Activated T-cell treated with anti-CD3 and anti-CD28 coated beads, Interleukin-2, amount 50 U/mL, for 1 hour (primary cell): ENCODE measurements around the gene KDM1A.
A peak's percentile ranks its signal among the peaks of the same experiment; 100 is the strongest.

Source experiments
- DNase-seq: peaks from one replicate; pipeline ENCODE4 v3.0.0-alpha.2; 2020

Gene KDM1A

DNA sequence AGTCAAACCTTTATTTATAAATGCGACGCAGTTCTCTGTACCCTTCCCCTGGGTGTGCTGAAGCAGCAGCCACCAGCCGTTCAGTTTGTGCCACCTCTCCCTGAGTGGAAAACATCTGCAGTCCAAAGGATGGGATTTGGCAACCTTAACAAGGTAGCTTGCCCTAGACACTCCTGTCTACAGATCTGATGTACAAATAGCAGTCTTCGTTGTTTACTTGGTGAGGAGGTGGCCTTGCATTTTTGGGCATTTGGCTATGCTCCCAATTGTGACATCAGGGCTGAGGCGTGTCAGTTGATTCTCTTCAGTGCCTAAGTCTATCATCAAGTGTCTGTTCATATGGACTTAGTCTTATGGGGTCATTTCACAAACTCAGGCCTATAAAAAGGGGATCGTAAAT lies 59.8 kb downstream of the KDM1A start:
- no peak for DNase-seq

DNA sequence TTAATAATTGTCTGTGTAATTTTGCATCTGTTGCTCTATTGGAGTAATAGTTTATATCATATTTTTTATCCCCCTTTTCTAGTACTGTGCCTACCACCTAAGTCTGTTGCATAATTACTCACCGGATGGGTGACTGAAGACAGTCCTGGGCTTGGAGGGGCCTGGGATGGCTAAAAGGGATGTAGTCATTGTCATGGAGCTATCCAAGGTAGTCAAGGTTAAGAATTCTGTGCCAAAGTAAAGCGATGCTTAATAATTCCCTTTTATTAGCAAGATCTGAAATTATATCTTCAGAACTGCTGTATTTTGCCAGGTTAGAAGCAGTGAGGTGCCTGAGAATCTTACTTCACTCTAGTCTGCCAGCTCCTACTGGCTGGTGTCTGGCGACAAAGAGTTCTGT lies 61.6 kb downstream of the KDM1A start:
- no peak for DNase-seq

DNA sequence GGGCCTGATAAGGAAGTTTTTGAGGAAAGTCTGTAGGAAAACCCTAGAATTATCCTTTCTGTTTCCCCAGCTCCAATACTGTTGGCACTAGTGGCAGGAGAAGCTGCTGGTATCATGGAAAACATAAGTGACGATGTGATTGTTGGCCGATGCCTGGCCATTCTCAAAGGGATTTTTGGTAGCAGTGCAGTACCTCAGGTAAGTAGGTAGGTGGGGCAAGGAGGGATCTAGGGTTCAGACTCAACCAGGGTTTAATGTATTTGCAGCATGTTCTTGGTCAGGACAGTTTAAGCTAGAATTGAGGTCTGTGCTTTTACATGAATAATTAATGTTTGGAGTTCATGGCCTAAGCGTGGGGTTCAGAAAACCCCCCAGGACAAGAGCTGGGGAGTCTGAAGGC lies 62.1 kb downstream of the KDM1A start:
- DNase-seq: no peak

DNA sequence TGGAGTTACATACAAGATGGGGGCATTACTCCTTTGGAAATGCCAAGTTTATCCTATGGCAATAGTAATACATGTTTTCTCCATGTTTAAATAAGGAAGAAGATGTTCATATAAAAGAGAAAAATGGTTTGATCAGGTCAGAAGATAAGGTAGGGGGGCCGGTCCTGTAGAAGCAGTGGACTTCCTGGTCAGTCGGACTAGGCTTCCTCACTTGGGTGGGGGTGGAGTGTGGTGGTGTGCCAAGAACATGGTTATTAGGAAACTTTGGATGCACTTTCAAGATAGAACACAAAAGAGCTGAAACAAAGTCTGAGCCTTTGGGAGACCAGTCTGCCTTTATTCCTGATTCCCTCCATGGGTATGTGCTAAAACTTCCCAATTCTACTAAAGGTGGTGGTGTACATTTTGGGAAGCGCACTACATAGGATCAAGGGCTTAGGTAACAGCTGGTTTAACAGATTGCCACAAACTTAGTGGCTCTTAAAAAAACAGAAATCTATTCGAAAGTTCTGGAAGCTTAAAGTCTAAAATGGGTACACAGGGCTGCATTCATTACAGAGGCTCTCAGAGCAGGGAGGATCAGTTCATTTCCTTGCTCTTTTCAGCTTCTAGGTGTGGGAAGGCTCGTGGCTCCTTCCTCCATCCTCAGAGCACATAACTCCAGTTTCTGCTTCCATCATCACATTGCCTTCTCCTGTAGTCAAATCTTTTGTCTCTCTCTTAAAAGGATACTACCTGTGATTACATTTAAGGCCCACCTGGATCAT lies 64.6 kb downstream of the KDM1A start:
- DNase-seq: no peak

DNA sequence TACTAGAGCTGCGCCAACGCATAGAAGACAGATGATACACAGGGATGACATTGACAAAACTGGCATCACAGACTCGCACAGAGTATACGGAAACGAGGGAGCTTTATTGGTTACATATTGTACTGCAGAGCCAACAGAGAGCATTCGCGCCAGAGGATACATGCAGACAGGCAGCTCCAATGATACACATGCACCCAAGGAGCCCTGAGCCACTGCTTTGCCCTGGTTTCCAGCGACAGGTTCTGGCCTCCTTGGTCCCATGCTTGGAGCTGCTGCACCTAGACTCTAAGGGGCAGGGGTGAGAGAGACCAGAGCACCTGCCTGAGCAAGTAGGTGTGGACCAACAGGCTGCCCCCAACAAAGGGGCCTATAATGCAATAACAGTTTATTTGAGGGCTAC lies 65.6 kb downstream of the KDM1A start:
- no peak for DNase-seq

DNA sequence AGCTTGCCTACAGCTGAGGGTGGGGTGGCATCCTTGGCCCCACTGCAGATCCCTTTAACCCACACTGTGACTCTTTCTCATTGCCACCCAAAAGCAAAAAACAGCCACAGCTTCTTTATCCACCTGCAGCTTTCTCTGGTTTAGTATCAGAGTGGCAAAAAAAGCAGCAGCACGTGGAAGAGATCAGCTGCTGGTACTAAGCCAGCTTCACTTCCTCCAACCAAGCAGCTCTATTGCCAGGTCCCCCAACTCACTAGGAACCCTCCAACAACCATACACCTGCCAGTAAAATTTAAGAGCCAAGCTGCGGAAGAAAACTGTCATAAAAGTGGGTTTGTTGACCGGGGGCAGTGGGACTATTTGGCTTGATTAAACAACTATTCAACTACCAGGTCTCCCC lies 66.4 kb downstream of the KDM1A start:
- DNase-seq: no peak

DNA sequence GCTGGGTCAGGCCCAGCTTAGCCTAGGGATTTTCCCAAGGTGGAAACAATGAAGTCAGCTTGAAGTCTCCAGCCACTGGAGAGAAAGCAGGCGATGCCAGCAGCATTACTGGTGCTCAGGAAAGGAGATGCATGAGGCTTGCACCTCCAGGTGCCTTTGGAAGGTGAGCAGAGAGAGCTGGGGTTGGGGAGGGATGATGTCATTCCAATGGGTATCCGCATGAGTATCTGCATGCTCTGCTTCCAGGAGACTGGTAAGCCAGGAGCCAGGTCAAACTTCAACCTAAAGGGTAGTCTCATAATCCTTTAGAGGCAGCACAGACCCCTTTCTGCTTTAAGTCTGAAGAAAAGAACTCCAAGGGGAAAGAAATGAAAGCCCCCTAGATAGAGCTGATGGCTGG lies 68.8 kb downstream of the KDM1A start:
- DNase-seq: no peak

DNA sequence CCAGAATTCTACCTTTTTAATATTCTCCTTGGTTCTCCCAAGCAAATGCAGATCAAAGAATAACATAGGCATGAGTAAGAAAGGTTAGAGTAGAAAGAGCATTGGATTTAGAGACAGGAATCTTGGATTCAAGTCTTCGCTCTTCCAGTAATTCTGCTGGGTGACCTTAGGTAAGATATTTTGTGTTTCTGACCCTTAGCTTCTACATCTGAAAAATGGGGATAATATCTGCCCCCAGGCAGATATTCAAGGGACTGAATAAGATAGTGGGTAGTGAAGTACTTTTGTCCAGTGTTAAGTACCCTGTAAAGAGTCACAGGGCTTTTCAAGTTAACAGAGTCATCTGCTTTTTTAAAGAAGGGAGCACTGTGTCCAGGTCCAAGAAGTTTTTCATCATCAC lies 70.8 kb downstream of the KDM1A start:
- DNase-seq: no peak

DNA sequence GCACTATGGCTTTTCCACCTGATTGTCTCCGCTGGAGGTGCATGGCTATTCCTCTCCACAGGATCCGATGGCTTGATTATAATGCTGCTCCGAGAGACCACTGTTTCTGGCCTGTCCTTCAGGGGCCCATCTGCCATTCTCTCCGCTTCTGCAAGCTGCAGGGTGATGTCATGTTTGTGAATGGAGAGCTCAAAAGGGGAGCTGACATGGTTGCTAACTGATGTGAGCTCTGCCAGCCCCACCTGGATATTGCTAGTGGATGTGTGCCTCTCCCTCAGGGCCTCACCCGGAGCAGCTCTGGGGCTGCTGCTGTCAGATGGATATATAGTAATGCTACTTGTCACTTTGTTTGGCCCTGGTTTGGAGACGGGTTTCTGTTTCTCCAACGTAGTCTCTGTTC lies 72.3 kb downstream of the KDM1A start:
- no peak for DNase-seq

DNA sequence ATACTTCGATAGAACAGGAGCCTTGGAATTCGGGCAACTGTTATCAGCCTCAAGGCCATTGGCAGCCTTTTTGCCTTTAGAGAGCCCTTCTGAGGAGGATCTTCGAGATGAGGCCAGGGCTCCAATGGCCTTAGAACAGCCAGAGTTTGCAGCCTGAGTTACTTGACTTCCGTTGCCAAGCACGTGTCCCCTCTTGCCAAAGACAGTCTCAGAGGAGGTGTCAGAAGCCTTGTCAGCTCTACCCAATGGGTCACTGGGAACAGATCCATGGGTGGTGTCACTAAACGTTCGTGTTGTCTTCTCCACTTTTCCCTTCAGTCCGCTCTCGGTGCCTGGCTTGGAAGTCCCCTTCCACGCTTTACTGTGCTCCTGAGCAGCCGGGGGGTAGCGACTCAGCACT lies 73.2 kb downstream of the KDM1A start:
- no peak for DNase-seq

DNA sequence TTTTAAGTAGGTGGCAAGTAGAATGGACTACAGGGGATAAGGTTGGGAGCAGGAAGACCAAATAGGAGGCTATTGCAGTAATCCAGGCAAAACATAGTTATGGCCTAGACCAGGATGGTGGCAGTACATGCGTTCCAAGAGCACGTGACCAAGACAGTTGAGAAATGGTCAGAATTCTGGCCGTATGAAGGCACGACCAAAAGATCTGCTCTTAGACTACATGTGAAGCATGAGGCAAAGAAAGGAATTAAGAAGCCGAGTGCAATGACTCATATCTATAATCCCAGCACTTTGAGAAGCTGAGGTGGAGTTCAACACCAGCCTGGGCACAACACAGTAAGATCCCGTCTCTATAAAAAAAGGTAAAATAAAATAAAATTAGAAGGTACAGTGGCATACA lies 78.0 kb downstream of the KDM1A start:
- no peak for DNase-seq

DNA sequence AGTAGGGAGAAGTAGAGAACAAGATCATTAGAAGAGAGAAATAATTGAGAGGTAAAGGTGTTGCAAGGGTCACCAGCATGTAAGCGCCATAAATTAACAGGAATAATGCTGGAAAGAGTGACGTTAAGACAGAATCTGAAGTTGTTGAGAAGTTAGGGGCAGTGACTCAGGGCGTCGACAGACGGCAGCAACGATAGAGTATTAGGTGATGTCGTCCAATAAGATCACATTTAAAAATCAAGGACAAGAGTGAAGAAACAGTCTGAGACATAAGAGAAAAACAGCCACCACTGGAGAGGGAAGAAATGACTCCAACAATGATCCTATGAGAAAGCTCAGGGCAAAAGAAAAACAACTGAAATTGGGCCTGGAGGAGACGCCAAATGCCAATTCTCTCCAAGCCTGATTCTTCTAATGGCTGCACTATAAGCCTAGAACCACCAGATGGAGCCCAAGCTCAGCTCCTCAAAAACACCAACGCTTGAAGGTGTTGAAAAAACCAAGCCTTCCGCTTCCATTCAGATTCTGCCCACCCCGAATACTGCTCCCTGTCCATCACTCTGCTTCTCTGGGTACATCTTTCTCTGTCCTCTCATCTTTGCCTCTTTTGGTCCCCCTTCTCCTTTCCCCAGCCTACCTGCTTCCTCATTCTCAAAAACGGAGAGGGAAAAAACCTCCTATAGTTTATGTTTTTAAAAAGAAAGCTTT lies 79.3 kb downstream of the KDM1A start:
- peak; percentile 54 for DNase-seq

DNA sequence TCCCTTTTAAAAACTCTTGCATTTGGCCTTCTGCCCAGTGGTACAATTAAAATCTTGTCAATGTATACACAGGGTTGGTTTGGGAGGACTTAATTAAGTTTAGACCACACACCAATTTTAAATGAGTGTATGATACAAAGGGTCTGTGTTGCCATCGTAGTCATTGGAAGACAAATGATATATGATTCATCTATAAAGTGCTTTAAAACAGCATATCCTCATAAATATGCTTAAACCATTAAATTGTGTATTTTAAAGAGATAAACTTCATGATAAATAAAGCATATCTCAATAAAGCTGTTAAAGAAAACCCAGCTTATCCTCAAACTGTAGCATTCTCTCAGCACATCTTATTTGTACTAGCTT lies 79.9 kb downstream of the KDM1A start:
- DNase-seq: no peak

DNA sequence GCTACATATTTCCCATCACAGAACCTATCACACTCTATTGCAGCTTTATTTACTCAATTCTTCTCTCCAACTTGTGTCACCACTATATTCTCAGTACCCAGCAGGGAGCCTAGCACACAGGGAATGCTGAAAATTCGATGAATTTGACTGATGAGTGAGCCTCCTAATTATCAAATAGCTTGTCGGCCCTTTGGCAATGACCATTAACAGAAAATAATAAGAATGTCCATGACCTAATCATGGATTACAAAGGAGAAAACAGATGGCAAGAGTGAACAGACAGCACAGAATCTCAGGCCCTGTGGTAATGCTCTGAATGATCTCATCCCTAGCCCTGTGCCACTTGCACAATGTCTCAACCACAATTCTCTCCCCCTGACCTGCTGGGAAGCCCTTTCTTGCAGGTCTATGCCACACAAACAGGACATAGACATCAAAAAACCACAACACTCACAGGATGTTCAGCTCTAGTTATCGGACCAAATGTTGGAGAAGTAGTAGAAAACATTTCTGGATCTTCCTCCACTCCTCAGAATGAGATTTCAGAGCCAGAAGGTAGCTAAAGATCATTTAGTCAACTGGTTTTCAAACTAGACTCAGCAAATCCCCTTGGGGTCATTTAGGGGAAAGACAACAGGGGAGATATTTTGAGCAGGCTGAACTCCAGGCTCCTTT lies 80.9 kb downstream of the KDM1A start:
- no peak for DNase-seq

DNA sequence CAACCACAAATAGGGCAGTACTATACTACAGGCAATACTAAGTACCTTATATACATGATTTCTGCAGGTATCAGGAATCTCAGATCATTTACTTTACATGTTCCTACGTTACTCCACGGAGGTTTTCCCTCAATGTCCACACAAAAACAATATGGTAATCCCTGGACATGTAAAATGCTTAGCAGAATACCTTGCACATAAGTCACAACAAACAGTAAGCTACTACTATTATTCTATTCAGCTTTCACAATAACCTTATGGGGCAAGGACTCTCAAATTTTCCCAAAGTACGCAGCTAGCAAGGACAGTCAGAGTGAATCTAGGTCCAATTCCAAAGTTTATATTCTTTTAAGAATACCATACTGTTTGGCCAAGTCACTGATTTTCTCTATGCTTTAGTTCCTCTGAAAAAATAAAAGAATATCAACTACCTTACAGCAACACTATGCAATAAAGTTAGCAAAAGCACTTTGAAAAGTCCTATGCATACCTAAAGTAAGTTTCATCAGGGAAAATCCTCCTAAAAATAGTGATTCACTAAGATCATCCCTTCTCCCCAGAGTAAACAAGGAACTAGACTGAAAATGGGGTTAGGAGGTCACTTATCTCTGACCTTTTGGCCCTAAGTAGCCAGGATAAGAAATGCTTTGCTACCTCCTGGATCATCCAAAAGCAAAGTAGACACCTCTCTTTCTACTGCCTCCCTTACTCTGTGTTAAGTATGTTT lies 82.0 kb downstream of the KDM1A start:
- no peak for DNase-seq

DNA sequence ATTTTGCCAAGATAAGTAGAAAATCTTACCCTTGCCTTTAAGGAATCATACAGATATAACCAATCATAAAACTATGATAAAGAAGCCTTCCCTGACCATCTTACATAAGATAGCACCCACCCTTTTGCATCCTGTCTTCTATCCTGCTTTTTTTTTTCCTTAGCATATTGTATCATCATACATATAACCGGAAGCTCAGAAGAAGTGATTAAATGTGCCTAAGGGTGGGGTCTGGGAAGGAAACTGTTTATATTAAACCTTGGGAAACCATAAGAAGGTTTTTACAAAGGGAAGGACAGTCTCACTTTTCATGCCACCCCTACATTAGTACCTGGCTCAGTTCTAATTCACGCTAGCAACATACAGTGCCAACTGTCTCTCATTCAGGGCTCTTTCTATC lies 82.6 kb downstream of the KDM1A start:
- DNase-seq: no peak

DNA sequence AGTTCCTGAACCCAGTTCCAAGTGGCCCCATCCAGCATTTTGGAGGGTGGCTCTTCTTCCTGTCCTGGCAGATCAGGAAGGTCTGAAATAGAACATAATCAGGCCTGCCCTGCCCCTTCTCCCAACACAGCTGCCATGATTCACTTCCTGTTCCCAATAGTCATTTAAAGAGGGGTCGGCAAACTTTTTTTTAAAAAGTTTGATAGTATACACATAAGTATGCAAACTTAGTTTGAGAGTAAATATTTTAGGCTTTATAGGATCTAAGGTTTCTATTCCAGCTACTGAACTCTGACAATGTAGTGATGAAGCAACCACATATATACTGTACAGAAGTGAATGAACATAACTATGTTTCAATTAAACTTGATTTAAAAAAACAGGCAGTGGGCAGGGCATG lies 83.0 kb downstream of the KDM1A start:
- DNase-seq: no peak

DNA sequence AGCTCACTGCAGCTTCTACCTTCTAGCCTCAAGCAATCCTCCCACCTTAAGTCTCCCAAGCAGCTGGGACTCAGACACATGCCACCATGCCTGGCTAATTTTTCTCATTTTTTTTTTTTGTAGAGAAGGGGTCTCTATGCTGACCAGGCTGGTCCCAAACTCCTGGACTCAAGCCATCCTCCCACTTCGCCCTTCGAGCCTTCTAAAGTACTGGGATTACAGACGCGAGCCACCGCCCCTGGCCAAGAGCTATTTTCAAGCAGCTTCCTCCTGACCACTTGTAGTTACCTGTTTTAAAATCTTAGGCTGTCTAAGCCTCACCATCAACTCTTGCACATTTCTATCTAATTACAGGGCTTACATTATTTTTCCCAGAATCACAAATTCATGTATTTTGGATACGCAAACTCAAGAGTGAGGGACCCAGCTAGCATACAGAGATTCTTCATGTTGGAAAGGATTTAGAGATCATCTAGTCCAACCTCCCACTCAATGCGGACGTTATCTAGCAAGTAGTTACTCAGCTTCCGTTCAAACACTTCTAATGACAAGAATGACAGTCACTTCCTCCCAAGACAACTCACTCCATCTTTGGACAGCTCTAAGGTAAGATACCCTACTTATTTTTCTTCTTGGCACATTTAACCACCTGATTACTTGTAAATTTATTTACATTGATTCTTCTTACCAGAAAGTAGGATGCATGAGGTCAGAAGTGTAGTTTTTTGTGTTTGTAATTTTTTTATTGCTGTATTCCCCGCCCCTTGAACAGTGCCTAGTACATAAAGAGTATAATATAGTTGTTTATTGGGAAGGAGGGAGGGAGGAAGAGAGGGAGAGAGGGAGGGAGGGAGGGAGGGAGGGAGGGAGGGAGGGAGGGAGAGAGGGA lies 84.0 kb downstream of the KDM1A start:
- DNase-seq: no peak

DNA sequence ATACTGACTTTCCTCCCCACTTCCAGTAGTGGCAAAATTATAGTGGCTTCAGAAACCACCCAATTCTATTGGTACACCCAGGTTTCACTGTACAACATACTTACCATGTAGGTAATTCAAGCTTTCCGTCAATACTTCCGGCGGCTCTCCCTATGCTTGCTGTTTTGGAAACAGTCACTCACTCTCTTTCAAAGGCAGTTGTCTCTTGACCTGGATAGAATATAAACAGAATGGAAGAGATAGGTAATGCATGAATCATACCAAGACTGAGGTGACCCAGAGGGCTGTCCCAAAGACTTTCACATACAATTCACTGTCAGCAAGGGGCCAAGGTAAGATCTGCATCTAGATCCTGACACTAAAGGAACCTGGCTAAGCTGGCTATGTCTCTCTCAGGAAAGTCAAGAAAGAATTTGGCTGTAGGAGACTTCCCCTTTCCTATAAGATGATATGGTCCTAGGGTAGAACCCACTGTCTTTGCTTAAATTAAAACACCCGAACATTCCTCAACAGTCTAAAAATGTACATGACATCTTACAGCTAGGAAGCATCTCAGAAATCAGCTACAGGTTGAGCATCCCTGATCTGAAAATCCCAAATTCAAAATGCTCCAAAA lies 89.8 kb downstream of the KDM1A start:
- no peak for DNase-seq

DNA sequence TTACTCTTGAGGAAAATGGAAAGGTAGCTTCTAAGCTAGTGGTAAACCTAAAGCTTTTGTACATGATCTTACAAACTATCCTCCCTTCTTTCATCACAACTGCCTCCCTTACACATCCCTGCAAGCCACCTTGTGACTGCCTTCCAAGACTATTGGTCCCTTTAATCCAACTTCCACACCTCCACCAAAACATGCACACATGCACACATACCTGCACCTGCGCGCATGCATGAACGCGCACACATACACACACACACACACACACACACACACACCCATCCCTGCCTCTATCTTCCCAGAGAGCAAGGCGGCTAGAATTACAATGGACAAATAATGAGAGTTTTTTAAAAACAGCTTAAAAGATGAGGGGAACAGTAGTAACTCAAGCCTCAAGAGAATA lies 91.1 kb downstream of the KDM1A start:
- no peak for DNase-seq

DNA sequence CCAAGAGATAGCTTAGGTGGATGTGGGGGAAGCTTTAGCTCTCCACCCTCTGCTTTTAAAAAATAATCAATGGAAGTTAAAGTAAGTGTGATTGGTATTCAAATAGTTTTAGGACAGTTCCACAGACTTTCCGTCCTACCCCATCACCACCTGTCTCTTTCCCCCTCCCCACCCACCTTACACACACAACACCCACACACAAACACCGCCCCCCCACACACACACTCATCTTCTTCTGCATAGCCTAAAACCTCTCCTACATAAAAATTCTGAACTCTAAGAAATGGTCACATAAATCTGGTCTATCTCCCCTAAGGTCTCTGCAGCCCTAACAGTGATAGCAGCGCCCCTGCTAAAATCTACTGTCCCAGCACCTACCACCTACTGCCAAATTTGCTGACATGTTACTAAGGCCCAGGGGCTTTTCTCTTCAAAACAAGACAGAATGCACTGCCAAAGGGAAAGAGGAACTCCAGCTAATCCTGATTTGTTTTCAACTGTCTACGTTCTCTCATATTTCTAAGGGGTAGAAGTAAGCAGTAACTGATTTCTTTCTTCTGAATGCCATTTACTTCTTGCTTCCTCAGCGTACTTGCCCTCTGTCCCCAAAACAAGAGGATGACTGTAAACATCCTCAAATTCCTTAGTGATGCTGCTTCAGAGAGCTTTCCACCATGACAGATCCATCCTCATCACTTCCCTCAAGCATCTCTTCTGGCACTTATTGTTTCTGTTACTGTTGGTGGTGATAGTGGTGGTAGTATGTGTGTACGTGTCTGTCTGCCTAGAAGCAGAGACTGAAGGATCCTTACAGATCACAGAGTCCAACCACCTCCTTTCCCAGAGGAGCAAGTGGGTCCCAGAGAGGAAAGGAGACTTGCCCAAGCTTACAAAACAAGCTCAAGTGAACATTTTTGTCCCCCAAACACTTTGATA lies 92.6 kb downstream of the KDM1A start:
- no peak for DNase-seq
